Muscle of leg (tissue), 11 donors: Measurements from ENCODE around the gene TAF4. TPM values are rescaled to one million over a fixed set of nuclear protein-coding genes. Genes with fewer than 3 reads are reported as not detected.
"Not testable (repeated sequence)": the region's sequence is repeated elsewhere in the genome, so short reads cannot be mapped to it uniquely, and the experiment has no call there.

Experiments used
- DNase-seq: peaks from one replicate; pipeline ENCODE4 v3.0.0; 2013
- H3K27ac ChIP-seq: one replicate; pipeline ENCODE4 v1.5.1; 2013; ENCODE audit warnings: mild to moderate bottlenecking, low read length, control low read depth
- H3K27me3 ChIP-seq: one replicate; pipeline ENCODE4 v1.6.1; 2013; ENCODE audit warnings: low read length; ENCODE audit not compliant: control insufficient read depth, insufficient read depth
- H3K36me3 ChIP-seq: one replicate; pipeline ENCODE4 v1.6.1; 2013; ENCODE audit warnings: low read length; ENCODE audit not compliant: control insufficient read depth, insufficient read depth
- H3K4me1 ChIP-seq: one replicate; pipeline ENCODE4 v1.6.1; 2013; ENCODE audit warnings: low read length; ENCODE audit not compliant: control insufficient read depth, insufficient read depth
- H3K4me3 ChIP-seq: one replicate; pipeline ENCODE4 v1.5.1; 2013; ENCODE audit warnings: low read length, control low read depth
- H3K9me3 ChIP-seq: replicated peaks from 2 replicates; pipeline ENCODE4 v1.6.1; 2013; ENCODE audit warnings: low read depth, low read length; ENCODE audit not compliant: control insufficient read depth
- WGBS: methylation state at CpG from one replicate; pipeline ENCODE4 v1.1.5; 2013; ENCODE audit warnings: missing lambda C conversion rate; ENCODE audit not compliant: insufficient coverage; 5-methylcytosine and 5-hydroxymethylcytosine counted together
- polyA plus RNA-seq, 8 donors: library from polyadenylated mRNA; unstranded; fragments of 120-200 nt; gene quantifications; one replicate each; pipeline versions ENCODE4 v1.2.1 to v1.2.3, GENCODE V29; 2013; ENCODE audit warnings: inconsistent platforms in 1 of 8, low replicate concordance in 1 of 8; ENCODE audit not compliant: insufficient read length in 8 of 8, insufficient read depth in 1 of 8
- total RNA-seq: library from RNA; stranded (reverse); fragments of 120-200 nt; gene quantifications from one replicate; pipeline ENCODE4 v1.2.4, GENCODE V29; 2013

Gene TAF4
- total and polyA plus RNA-seq, 9 donors: 5.1 to 21.5 (median 11.7) TPM

- no peak for DNase-seq
- H3K4me1 ChIP-seq: peaks cover 11% of the 10 kb centered on the region
- H3K36me3 ChIP-seq: peaks cover 15% of the 10 kb centered on the region
- H3K27me3 ChIP-seq: no peaks in the 10 kb centered on the region
- no peaks in the 10 kb centered on the region for H3K9me3 ChIP-seq
- 92% methylated on average over 5 of the region's 11 CpGs for WGBS
- H3K4me3 ChIP-seq: no peak overlapping the region
- H3K27ac ChIP-seq: no peak overlapping the region
Measured at GRCh38 chr20:62058941-62059340, 6.7 kb downstream of the TAF4 start.

- H3K4me3 ChIP-seq: no peak overlapping the region
- no peaks in the 10 kb centered on the region for H3K27me3 ChIP-seq
- no peaks in the 10 kb centered on the region for H3K9me3 ChIP-seq
- peaks cover 13% of the 10 kb centered on the region for H3K36me3 ChIP-seq
- H3K27ac ChIP-seq: no peak overlapping the region
- WGBS: 86% methylated on average over 11 of the region's 11 CpGs
- H3K4me1 ChIP-seq: no peaks in the 10 kb centered on the region
- DNase-seq: no peak
Measured at GRCh38 chr20:62056975-62057374, 8.7 kb downstream of the TAF4 start.

- 89% methylated on average over 3 of the region's 6 CpGs for WGBS
- Histone ChIP-seq H3K4me1 (peaks cover 4% of the 10 kb centered on the region), H3K27me3 (no peaks in the 10 kb centered on the region), H3K9me3 (no peaks in the 10 kb centered on the region), H3K36me3 (peaks cover 8% of the 10 kb centered on the region), H3K4me3 (no peak overlapping the region), H3K27ac (no peak overlapping the region)
- no peak for DNase-seq
Measured at GRCh38 chr20:62056377-62056776, 9.3 kb downstream of the TAF4 start.

DNA sequence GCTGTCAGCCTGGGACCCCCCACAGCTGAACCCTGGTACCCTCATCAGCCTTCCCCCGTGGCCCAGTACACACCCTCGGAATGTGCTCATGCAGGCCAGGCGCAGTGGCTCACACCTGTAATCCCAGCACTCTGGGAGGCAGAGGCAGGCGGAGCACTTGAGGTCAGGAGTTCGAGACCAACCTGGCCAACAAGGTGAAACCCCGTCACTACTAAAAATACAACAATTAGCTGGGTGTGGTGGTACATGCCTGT is 9.9 kb downstream of the TAF4 start:
- H3K27me3 ChIP-seq, H3K36me3 ChIP-seq, H3K4me3 ChIP-seq, H3K4me1 ChIP-seq, H3K27ac ChIP-seq, H3K9me3 ChIP-seq, DNase-seq: not testable (repeated sequence)
- 100% methylated on average over 1 of the region's 6 CpGs for WGBS

GRCh38 chr20:62055106-62055861 is 10.4 kb downstream of the TAF4 start:
- peaks cover 7% of the 10 kb centered on the region for H3K4me1 ChIP-seq
- 97% methylated on average over 21 of the region's 21 CpGs for WGBS
- H3K4me3 ChIP-seq: no peak overlapping the region
- no peak for DNase-seq
- peaks cover 4% of the 10 kb centered on the region for H3K36me3 ChIP-seq
- H3K9me3 ChIP-seq: no peaks in the 10 kb centered on the region
- H3K27me3 ChIP-seq: no peaks in the 10 kb centered on the region
- no peak overlapping the region for H3K27ac ChIP-seq

GRCh38 chr20:62054451-62054953 is 11.2 kb downstream of the TAF4 start:
- no peaks in the 10 kb centered on the region for H3K27me3 ChIP-seq
- no peak for DNase-seq
- no peaks in the 10 kb centered on the region for H3K9me3 ChIP-seq
- H3K36me3 ChIP-seq: peaks cover 4% of the 10 kb centered on the region
- peaks cover 7% of the 10 kb centered on the region for H3K4me1 ChIP-seq
- no peak overlapping the region for H3K27ac ChIP-seq
- 94% methylated on average over 11 of the region's 12 CpGs for WGBS
- H3K4me3 ChIP-seq: no peak overlapping the region

- Histone ChIP-seq H3K4me1 (peaks cover 7% of the 10 kb centered on the region), H3K9me3 (no peaks in the 10 kb centered on the region), H3K27ac (no peak overlapping the region), H3K27me3 (no peaks in the 10 kb centered on the region), H3K4me3 (no peak overlapping the region), H3K36me3 (peaks cover 4% of the 10 kb centered on the region)
- DNase-seq: no peak
- WGBS: 86% methylated on average over 18 of the region's 22 CpGs
Measured at GRCh38 chr20:62053465-62054196, 12.1 kb downstream of the TAF4 start.

GRCh38 chr20:62052842-62053464 is 12.7 kb downstream of the TAF4 start:
- peaks cover 7% of the 10 kb centered on the region for H3K4me1 ChIP-seq
- WGBS: 88% methylated on average over 26 of the region's 26 CpGs
- H3K27ac ChIP-seq: no peak overlapping the region
- no peak for DNase-seq
- peaks cover 4% of the 10 kb centered on the region for H3K36me3 ChIP-seq
- H3K4me3 ChIP-seq: no peak overlapping the region
- no peaks in the 10 kb centered on the region for H3K9me3 ChIP-seq
- H3K27me3 ChIP-seq: no peaks in the 10 kb centered on the region

DNA sequence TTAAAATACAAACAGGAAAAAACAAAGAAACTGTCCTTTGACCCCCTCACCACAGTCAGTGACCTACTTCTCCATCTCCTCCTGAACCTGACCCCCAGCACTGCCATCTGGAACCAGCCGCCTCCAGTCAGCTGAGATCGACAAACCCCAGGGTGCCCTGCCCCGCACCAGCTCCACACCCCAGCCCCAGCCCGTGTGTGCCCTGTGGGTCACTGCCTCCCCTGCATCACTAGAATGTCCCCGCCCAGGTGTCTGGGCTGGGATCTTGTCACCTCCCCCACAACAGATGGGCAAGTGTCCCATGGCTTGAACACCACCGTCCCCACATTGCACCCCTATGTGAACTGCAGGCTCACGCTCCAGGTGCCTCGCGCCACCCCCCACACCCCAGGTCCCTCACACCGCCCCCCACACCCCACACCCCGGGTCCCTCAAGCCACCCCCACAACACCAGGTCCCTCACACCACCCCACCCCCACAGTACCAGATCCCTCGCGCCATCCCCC is 13.3 kb downstream of the TAF4 start:
- Histone ChIP-seq H3K4me3 (no peak overlapping the region), H3K36me3 (peaks cover 4% of the 10 kb centered on the region), H3K27ac (no peak overlapping the region), H3K9me3 (no peaks in the 10 kb centered on the region), H3K4me1 (peaks cover 7% of the 10 kb centered on the region), H3K27me3 (no peaks in the 10 kb centered on the region)
- no peak for DNase-seq
- 82% methylated on average over 10 of the region's 13 CpGs for WGBS

- 75% methylated on average over 14 of the region's 17 CpGs for WGBS
- no peaks in the 10 kb centered on the region for H3K9me3 ChIP-seq
Measured at GRCh38 chr20:62051546-62052255, 14.0 kb downstream of the TAF4 start.

More at GRCh38 chr20:62051546-62052255, 14.0 kb downstream of the TAF4 start:
- Histone ChIP-seq H3K27me3 (no peaks in the 10 kb centered on the region), H3K4me3 (no peak overlapping the region), H3K4me1 (peaks cover 7% of the 10 kb centered on the region), H3K36me3 (peaks cover 4% of the 10 kb centered on the region), H3K27ac (no peak overlapping the region)
- no peak for DNase-seq
